Smooth muscle cell (in vitro differentiated cells): ENCODE results near the gene ANO10. TPM values are rescaled to one million over a fixed set of nuclear protein-coding genes. Genes with fewer than 3 reads are reported as not detected.

ENCODE experiments used
- DNase-seq: peaks from one replicate; lab custom pipeline; 2025; ENCODE audit not compliant: unreplicated experiment; lab: John Stamatoyannopoulos, UW
- H2AFZ ChIP-seq: fragments of 200-600 bp; sonication (generic); 2 replicates; pipeline ENCODE4 v1.6.0; 2016; ENCODE audit warnings: antibody characterized with exemption, low read depth, mild to moderate bottlenecking
- H3F3A ChIP-seq: fragments of 200-600 bp; sonication (generic); 2 replicates; pipeline ENCODE4 v1.6.0; 2017; ENCODE audit warnings: antibody characterized with exemption, low read depth
- H3K27ac ChIP-seq: fragments of 200-600 bp; sonication (generic); 2 replicates; pipeline ENCODE4 v1.5.1; 2016; ENCODE audit warnings: low read depth, mild to moderate bottlenecking
- H3K27me3 ChIP-seq: fragments of 200-600 bp; sonication (generic); 2 replicates; pipeline ENCODE4 v1.6.1; 2016; ENCODE audit warnings: low read depth, mild to moderate bottlenecking
- H3K36me3 ChIP-seq: fragments of 200-600 bp; sonication (generic); 2 replicates; pipeline ENCODE4 v1.5.1; 2016; ENCODE audit warnings: low read depth
- H3K4me1 ChIP-seq: fragments of 200-600 bp; sonication (generic); 2 replicates; pipeline ENCODE4 v1.5.1; 2016; ENCODE audit warnings: low read depth
- H3K4me2 ChIP-seq: fragments of 200-600 bp; sonication (generic); 2 replicates; pipeline ENCODE4 v1.6.0; 2016; ENCODE audit warnings: mild to moderate bottlenecking
- H3K4me3 ChIP-seq: fragments of 200-600 bp; sonication (generic); 2 replicates; pipeline ENCODE4 v1.5.1; 2016; ENCODE audit warnings: mild to moderate bottlenecking
- H3K79me2 ChIP-seq: fragments of 200-600 bp; sonication (generic); 2 replicates; pipeline ENCODE4 v1.6.0; 2016; ENCODE audit warnings: low read depth, mild to moderate bottlenecking
- H3K9ac ChIP-seq: fragments of 200-600 bp; sonication (generic); 2 replicates; pipeline ENCODE4 v1.6.0; 2016; ENCODE audit warnings: low read depth
- H3K9me3 ChIP-seq: fragments of 200-600 bp; sonication (generic); replicated peaks from 2 replicates; pipeline ENCODE4 v1.5.1; 2016; ENCODE audit warnings: low read depth
- H4K20me1 ChIP-seq: fragments of 200-600 bp; sonication (generic); 2 replicates; pipeline ENCODE4 v1.6.0; 2016; ENCODE audit warnings: low read depth
- WGBS: methylation state at CpG from one replicate; pipeline ENCODE4 v1.1.7; 2016; ENCODE audit warnings: low lambda C conversion rate; 5-methylcytosine and 5-hydroxymethylcytosine counted together
- polyA plus RNA-seq: library from polyadenylated mRNA; unstranded; fragments of >200 nt; fragmentation: Nextera tagmentation; extraction: Ambion mirVana; gene quantifications from 2 replicates; pipeline ENCODE4 v1.2.1, GENCODE V29; 2016
- total RNA-seq: library from RNA; depleted of rRNA; stranded (reverse); fragments of >200 nt; gene quantifications from 2 replicates; pipeline ENCODE4 v1.2.3, GENCODE V29; 2014
- TF ChIP-seq, protein P1 (sequence below): fragments of 200-600 bp; sonication (generic); IDR thresholded peaks from 2 replicates; pipeline ENCODE4 v1.5.1; 2017; ENCODE audit warnings: borderline replicate concordance, mild to moderate bottlenecking, antibody characterized with exemption; ENCODE audit not compliant: insufficient read depth, poor library complexity, severe bottlenecking

Gene ANO10
- total and polyA plus RNA-seq, 2 experiments from 2014 or later: 19.2 to 25.3 TPM

- Histone ChIP-seq H3K4me3 (no peak overlapping the region), H4K20me1 (peaks cover 59% of the 10 kb centered on the region), H3K4me2 (no peak overlapping the region), H3K4me1 (no peaks in the 10 kb centered on the region), H3K9me3 (no peaks in the 10 kb centered on the region), H3K27me3 (no peaks in the 10 kb centered on the region), H3K27ac (no peak overlapping the region), H3K79me2 (peaks cover 26% of the 10 kb centered on the region), H3F3A (no peaks in the 10 kb centered on the region), H2AFZ (no peak overlapping the region), H3K36me3 (no peaks in the 10 kb centered on the region), H3K9ac (no peak overlapping the region)
- TF ChIP-seq, protein P1, sequence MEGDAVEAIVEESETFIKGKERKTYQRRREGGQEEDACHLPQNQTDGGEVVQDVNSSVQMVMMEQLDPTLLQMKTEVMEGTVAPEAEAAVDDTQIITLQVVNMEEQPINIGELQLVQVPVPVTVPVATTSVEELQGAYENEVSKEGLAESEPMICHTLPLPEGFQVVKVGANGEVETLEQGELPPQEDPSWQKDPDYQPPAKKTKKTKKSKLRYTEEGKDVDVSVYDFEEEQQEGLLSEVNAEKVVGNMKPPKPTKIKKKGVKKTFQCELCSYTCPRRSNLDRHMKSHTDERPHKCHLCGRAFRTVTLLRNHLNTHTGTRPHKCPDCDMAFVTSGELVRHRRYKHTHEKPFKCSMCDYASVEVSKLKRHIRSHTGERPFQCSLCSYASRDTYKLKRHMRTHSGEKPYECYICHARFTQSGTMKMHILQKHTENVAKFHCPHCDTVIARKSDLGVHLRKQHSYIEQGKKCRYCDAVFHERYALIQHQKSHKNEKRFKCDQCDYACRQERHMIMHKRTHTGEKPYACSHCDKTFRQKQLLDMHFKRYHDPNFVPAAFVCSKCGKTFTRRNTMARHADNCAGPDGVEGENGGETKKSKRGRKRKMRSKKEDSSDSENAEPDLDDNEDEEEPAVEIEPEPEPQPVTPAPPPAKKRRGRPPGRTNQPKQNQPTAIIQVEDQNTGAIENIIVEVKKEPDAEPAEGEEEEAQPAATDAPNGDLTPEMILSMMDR: no peak
- WGBS: 95% methylated on average over 1 of the region's 1 CpG
- no peak for DNase-seq
These were observed 298.3 kb downstream of the ANO10 start for GRCh38 chr3:43323541-43323940.

- Histone ChIP-seq H2AFZ (no peak overlapping the region), H3K4me3 (no peak overlapping the region)
- WGBS: 97% methylated on average over 5 of the region's 5 CpGs
These were observed 301.5 kb downstream of the ANO10 start for GRCh38 chr3:43320288-43320687.

GRCh38 chr3:43319794-43320193, 302.0 kb downstream of the ANO10 start:
- TF ChIP-seq, protein P1: no peak
- no peak overlapping the region for H2AFZ ChIP-seq
- no peaks in the 10 kb centered on the region for H3K9me3 ChIP-seq
- no peak overlapping the region for H3K9ac ChIP-seq
- H3K27ac ChIP-seq: no peak overlapping the region
- 88% methylated on average over 3 of the region's 3 CpGs for WGBS
- peaks cover 6% of the 10 kb centered on the region for H3K4me1 ChIP-seq
- H3K27me3 ChIP-seq: no peaks in the 10 kb centered on the region
- peaks cover 56% of the 10 kb centered on the region for H4K20me1 ChIP-seq
- H3K4me2 ChIP-seq: no peak overlapping the region
- peaks cover 27% of the 10 kb centered on the region for H3K79me2 ChIP-seq
- H3F3A ChIP-seq: no peaks in the 10 kb centered on the region
- no peak for DNase-seq
- no peak overlapping the region for H3K4me3 ChIP-seq
- H3K36me3 ChIP-seq: no peaks in the 10 kb centered on the region

More at GRCh38 chr3:43320288-43320687, 301.5 kb downstream of the ANO10 start:
- H3K4me1 ChIP-seq: peaks cover 6% of the 10 kb centered on the region
- no peaks in the 10 kb centered on the region for H3K27me3 ChIP-seq
- H3K79me2 ChIP-seq: peaks cover 27% of the 10 kb centered on the region
- no peak overlapping the region for H3K27ac ChIP-seq
- no peak overlapping the region for H3K4me2 ChIP-seq
- H3F3A ChIP-seq: no peaks in the 10 kb centered on the region
- no peak overlapping the region for H3K9ac ChIP-seq
- H3K9me3 ChIP-seq: no peaks in the 10 kb centered on the region
- no peak for DNase-seq
- peaks cover 57% of the 10 kb centered on the region for H4K20me1 ChIP-seq
- H3K36me3 ChIP-seq: no peaks in the 10 kb centered on the region
- TF ChIP-seq, protein P1: no peak

- no peak overlapping the region for H3K9ac ChIP-seq
- DNase-seq: no peak
- no peaks in the 10 kb centered on the region for H3K9me3 ChIP-seq
- no peak overlapping the region for H3K4me2 ChIP-seq
- no peak overlapping the region for H3K4me3 ChIP-seq
- H3K79me2 ChIP-seq: peaks cover 27% of the 10 kb centered on the region
- no peaks in the 10 kb centered on the region for H3F3A ChIP-seq
- no peaks in the 10 kb centered on the region for H3K36me3 ChIP-seq
- peaks cover 59% of the 10 kb centered on the region for H4K20me1 ChIP-seq
- H2AFZ ChIP-seq: no peak overlapping the region
- peaks cover 6% of the 10 kb centered on the region for H3K4me1 ChIP-seq
- 95% methylated on average over 6 of the region's 6 CpGs for WGBS
- H3K27ac ChIP-seq: no peak overlapping the region
- TF ChIP-seq, protein P1: no peak
- no peaks in the 10 kb centered on the region for H3K27me3 ChIP-seq
These were observed 302.4 kb downstream of the ANO10 start for GRCh38 chr3:43319376-43319775.
